Pancreas (tissue), 10 donors: ENCODE results near the gene ADGRA1. TPM values are rescaled to one million over a fixed set of nuclear protein-coding genes. Genes with fewer than 3 reads are reported as not detected.

Experiments
- ATAC-seq, 4 donors: fragments of 200-7000 bp; cut with Tn5 transposase; one replicate each; pipeline versions ENCODE4 v1.8.0 to v1.9.1; 2020; ENCODE audit warnings: mild to moderate bottlenecking in 4 of 4, moderate library complexity in 4 of 4
- DNase-seq, 6 donors: peaks; one replicate each; pipeline ENCODE4 v3.0.0-alpha.2; 2020
- FAIRE-seq: peaks from 2 replicates; lab custom pipeline; 2012; peaks lifted over from hg19 to GRCh38; lab: Jason Lieb, UNC
- H3K27ac ChIP-seq, 4 donors: fragments of 200-600 bp; sonication (generic); 1 replicate in 3 of 4; 2 replicates in 1 of 4; pipeline versions ENCODE4 v1.5.0 to v1.8.0; 2020
- H3K27me3 ChIP-seq, 4 donors: fragments of 200-600 bp; one replicate each; pipeline ENCODE4 v1.8.0; 2021
- H3K36me3 ChIP-seq, 3 donors: fragments of 200-600 bp; sonication (generic) in 1 of 3; one replicate each; pipeline versions ENCODE4 v1.5.0 to v1.8.0; 2020 to 2021
- H3K4me1 ChIP-seq, 3 donors: fragments of 200-600 bp; one replicate each; pipeline ENCODE4 v1.8.0; 2021
- H3K4me3 ChIP-seq, 4 donors: fragments of 200-600 bp; sonication (generic) in 2 of 4; one replicate each; pipeline versions ENCODE4 v1.5.0 to v1.8.0; 2020 to 2021
- H3K9me3 ChIP-seq, 4 donors: fragments of 200-600 bp; one replicate each; pipeline ENCODE4 v1.8.0; 2021
- CTCF ChIP-seq, 4 donors: fragments of 200-600 bp; sonication (generic) in 3 of 4; IDR thresholded peaks; one replicate each; pipeline versions ENCODE4 v1.5.0 to v1.8.0; 2021; ENCODE audit warnings: antibody characterized with exemption in 4 of 4
- WGBS, 2 donors: extraction: QIAGEN DNeasy Blood & Tissue Kit; methylation state at CpG; one replicate each; pipeline ENCODE4 v1.1.7; 2013; 5-methylcytosine and 5-hydroxymethylcytosine counted together
- intact Hi-C, 3 donors: fragments of 100-400 bp; cut with DNase I; formaldehyde crosslinking; loops; one replicate each; pipeline versions ENCODE4 v1.11.1 to v1.14.2; 2022
- polyA plus RNA-seq, 2 donors: library from polyadenylated mRNA; stranded (reverse); fragments of 200-250 nt; gene quantifications; one replicate each; pipeline ENCODE4 v1.2.3, GENCODE V29; 2013
- total RNA-seq, 6 donors: library from RNA; stranded (reverse); fragmentation: NEBNext Ultra II Directional in 4 of 6; extraction: Animal tissue kit (Norgen Biotek cat#: 25700) in 4 of 6; gene quantifications; one replicate each; pipeline versions ENCODE4 v1.2.1 to v1.2.4, GENCODE V29; 2021 to 2023
- donor health status: healthy with polysubstance abuse.
- donor health status: DM: no; HTN: no; CAD: no; lungs with moderate emphysema.
- donor health status: DM: no; HTN: no; CAD: no.
- donor health status: control.
- donor health status: control.
- donor health status: Bipolar disorder and iron deficiency.
- donor health status: DM: yes; HTN: yes; CAD: no.
- donor health status: DM: no; HTN: no; CAD: no.
- donor health status: DM: no; HTN: no; CAD: no.
- donor health status: DM: yes; HTN: yes; CAD: no.

ADGRA1 gene
- total and polyA plus RNA-seq, 8 donors, result 0.03 to 0.85 (median 0.12) TPM; not detected in 1

DNA sequence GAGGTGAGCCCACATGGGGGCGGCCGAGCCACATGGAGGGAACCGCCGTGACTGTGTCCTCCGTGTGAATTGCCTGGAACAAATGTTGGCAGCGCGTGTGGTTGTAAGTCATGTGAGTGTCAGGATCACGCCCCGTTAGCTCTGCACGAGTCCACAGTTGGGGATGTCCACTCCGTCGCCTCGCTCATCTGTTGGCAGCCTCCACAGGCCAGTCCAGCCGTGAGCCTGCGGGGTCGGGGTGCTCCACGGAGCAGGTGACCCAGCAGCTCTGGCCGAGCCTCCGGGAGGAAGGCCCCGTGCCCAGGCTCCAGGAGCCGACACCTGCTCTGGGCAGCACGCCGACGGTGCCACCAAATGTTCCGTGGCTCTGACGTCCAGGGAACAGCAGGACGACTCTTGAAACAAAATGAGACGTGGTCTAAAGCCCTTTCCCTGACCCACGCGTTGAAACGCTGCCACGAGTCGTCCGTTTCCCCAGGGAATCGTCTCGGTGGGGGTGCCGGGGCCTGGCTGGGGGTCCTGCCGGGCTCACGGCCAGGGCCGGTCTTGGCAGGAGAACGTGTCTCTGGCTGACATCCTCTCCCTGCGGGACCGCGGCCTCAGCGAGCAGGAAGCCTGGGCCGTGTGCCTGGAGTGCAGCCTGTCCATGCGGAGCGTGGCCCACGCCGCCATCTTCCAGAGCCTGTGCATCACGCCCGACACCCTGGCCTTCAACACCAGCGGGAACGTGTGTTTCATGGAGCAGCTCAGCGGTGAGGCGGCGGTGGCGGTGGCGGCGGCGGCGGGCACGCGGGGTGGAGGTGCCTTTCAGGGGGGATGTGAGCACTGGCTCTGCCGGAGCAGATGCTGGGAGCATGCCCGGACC is 79.3 kb downstream of the ADGRA1 start:
- Histone ChIP-seq H3K4me3 (no peak overlapping the region), H3K36me3 (no peaks in the 10 kb centered on the region), H3K4me1 (no peaks in the 10 kb centered on the region), H3K27me3 (no peaks in the 10 kb centered on the region), H3K27ac (no peak overlapping the region), H3K9me3 (no peaks in the 10 kb centered on the region)
- intact Hi-C loops, result no loop called here
- 78 to 82% methylated on average over 66 of the region's 66 CpGs for WGBS, 2 donors
- FAIRE-seq (no peak), ATAC-seq (no peak), DNase-seq (peak in 1 of 6 donors; percentile 11)
- no peak for TF ChIP-seq CTCF (IDR thresholded peaks at IDR 0.05)

DNA sequence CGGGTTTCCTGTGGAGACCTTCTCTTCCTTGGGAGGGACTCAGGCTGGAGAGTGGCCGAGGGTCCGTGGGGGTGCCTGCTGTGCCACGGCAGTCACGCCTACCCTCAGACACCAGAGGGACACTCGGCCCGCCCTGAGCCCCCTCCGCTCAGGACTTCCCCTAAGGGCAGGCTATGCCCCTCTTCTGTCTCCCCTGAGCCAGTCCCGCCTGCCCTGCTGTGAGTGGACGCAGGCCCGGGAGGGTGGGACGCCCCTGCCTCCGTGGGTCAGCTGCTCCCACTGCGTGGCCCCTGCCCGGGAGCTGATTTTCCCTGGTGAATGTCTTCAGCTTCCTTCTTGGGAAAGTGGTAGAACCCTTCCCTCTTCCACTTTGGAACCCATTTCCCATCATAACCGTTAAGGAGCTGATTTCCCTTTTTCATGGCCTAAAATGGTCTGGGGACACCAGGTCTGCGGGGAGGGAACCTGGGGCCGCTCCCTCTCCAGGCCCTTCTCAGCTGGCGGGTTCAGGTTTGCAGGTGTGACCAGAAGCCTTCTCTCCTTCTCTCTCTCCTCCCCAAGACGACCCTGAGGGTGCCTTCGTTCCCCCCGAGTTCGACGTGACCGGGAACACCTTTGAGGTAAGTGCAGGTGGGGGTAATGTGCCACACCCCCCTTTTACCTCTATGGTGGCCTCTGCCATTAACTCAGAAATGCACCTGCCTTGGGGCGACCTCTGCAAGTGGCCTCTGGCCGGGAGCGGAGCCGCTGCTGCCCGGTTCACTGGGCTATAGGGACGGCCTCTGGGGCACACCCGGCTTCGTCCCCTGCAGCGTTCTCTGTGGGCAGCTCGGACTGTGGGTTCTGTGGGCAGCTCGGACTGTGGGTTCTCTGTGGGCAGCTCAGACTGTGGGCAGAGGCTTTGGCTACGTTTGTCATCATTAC is 80.2 kb downstream of the ADGRA1 start:
- no peaks in the 10 kb centered on the region for H3K4me1 ChIP-seq
- H3K4me3 ChIP-seq, result no peak overlapping the region
- WGBS, 2 donors, result 65 to 77% methylated on average over 37 of the region's 37 CpGs
- intact Hi-C loops, result no loop called here
- peak in 1 of 6 donors; percentile 2 for DNase-seq
- H3K9me3 ChIP-seq, result no peaks in the 10 kb centered on the region
- no peak overlapping the region for H3K27ac ChIP-seq
- no peak for TF ChIP-seq CTCF (IDR thresholded peaks at IDR 0.05)
- FAIRE-seq, result no peak
- no peak for ATAC-seq
- no peaks in the 10 kb centered on the region for H3K36me3 ChIP-seq
- no peaks in the 10 kb centered on the region for H3K27me3 ChIP-seq

GRCh38 chr10:133168617-133169031 is 80.9 kb downstream of the ADGRA1 start:
- Histone ChIP-seq H3K36me3 (no peaks in the 10 kb centered on the region), H3K27me3 (no peaks in the 10 kb centered on the region), H3K27ac (no peak overlapping the region), H3K4me1 (no peaks in the 10 kb centered on the region), H3K4me3 (no peak overlapping the region), H3K9me3 (no peaks in the 10 kb centered on the region)
- 66 to 68% methylated on average over 14 of the region's 14 CpGs for WGBS, 2 donors
- DNase-seq (peak in 1 of 6 donors; percentile 8), ATAC-seq (no peak), FAIRE-seq (no peak)
- intact Hi-C loops, result no loop called here
- no peak for TF ChIP-seq CTCF (IDR thresholded peaks at IDR 0.05)

GRCh38 chr10:133169173-133169947 is 81.6 kb downstream of the ADGRA1 start:
- no peak overlapping the region for H3K27ac ChIP-seq
- H3K27me3 ChIP-seq, result no peaks in the 10 kb centered on the region
- peak in 1 of 6 donors; percentile 6 for DNase-seq
- no peak for FAIRE-seq
- no peaks in the 10 kb centered on the region for H3K4me1 ChIP-seq
- intact Hi-C loops, result no loop called here
- H3K4me3 ChIP-seq, result no peak overlapping the region
- TF ChIP-seq CTCF (IDR thresholded peaks at IDR 0.05), result no peak
- no peaks in the 10 kb centered on the region for H3K9me3 ChIP-seq
- ATAC-seq, result no peak
- H3K36me3 ChIP-seq, result no peaks in the 10 kb centered on the region
- WGBS, 2 donors, result 84 to 89% methylated on average over 30 of the region's 30 CpGs
